Sigmoid colon (tissue), 7 donors: ENCODE measurements around the gene POU3F1. TPM values are rescaled to one million over a fixed set of nuclear protein-coding genes. Genes with fewer than 3 reads are reported as not detected.

Experiments
- DNase-seq: peaks from one replicate; pipeline ENCODE4 v3.0.0-alpha.2; 2019
- H3K27ac ChIP-seq, 4 donors: fragments of 200-600 bp; sonication (generic); one replicate each; pipeline ENCODE4 v1.5.1; 2016 to 2019; ENCODE audit warnings: mild to moderate bottlenecking in 1 of 4
- H3K27me3 ChIP-seq, 3 donors: fragments of 200-600 bp; sonication (generic); one replicate each; pipeline ENCODE4 v1.5.1; 2019; ENCODE audit warnings: mild to moderate bottlenecking in 1 of 3
- H3K36me3 ChIP-seq, 4 donors: fragments of 200-600 bp; sonication (generic); one replicate each; pipeline ENCODE4 v1.5.1; 2016 to 2019
- H3K4me1 ChIP-seq, 4 donors: fragments of 200-600 bp; sonication (generic); one replicate each; pipeline ENCODE4 v1.5.1; 2017 to 2019
- H3K4me3 ChIP-seq, 4 donors: fragments of 200-600 bp; sonication (generic); one replicate each; pipeline ENCODE4 v1.5.1; 2017 to 2019; ENCODE audit warnings: mild to moderate bottlenecking in 2 of 4, moderate library complexity in 1 of 4
- H3K9me3 ChIP-seq, 4 donors: fragments of 200-600 bp in 3 of 4; sonication (generic) in 3 of 4; one replicate each; pipeline versions ENCODE4 v1.5.1 to v1.6.1; 2013 to 2019
- EP300 ChIP-seq, 4 donors: sonication (generic); formaldehyde crosslinking; IDR thresholded peaks; one replicate each; pipeline ENCODE4 v1.6.1; 2017; ENCODE audit warnings: antibody characterized with exemption in 4 of 4
- POLR2A ChIP-seq, 2 donors: fragments of 450-650 bp; IDR thresholded peaks; one replicate each; pipeline ENCODE4 v1.6.1; 2016; ENCODE audit warnings: antibody characterized with exemption in 2 of 2, mild to moderate bottlenecking in 2 of 2, moderate library complexity in 2 of 2
- POLR2AphosphoS5 ChIP-seq, 4 donors: sonication (generic); formaldehyde crosslinking; IDR thresholded peaks; one replicate each; pipeline ENCODE4 v1.6.1; 2017; ENCODE audit warnings: antibody characterized with exemption in 4 of 4
- whole genome bisulfite sequencing, 2 donors: extraction: QIAGEN DNeasy Blood & Tissue Kit; methylation state at CpG; one replicate each; pipeline ENCODE4 v1.1.7; 2013; 5-methylcytosine and 5-hydroxymethylcytosine counted together
- intact Hi-C: fragments of 100-400 bp; cut with DNase I; formaldehyde crosslinking; loops from one replicate; pipeline ENCODE4 v1.15.1; 2023
- polyA plus RNA-seq, 3 donors: library from polyadenylated mRNA; stranded (reverse); fragments of 200-250 nt; gene quantifications; one replicate each; pipeline ENCODE4 v1.2.3, GENCODE V29; 2013
- small RNA-seq, 3 donors: library from RNA; depleted of rRNA; stranded (forward); fragments of <200 nt; gene quantifications; one replicate each; pipeline ENCODE3, GENCODE V24; 2016
- total RNA-seq, 4 donors: library from RNA; depleted of rRNA; stranded (reverse); fragments of >200 nt; gene quantifications; one replicate each; pipeline ENCODE4 v1.1.0, GENCODE V29; 2016
- TF ChIP-seq, protein P1 (sequence below), 4 experiments: fragments of 450-650 bp in 3 of 4; fragments of 200-600 bp in 1 of 4; IDR thresholded peaks; one replicate each; pipeline ENCODE4 v1.5.1; 2016 to 2019; ENCODE audit warnings: antibody characterized with exemption in 4 of 4, mild to moderate bottlenecking in 3 of 4, moderate library complexity in 2 of 4
- donor health status: healthy with polysubstance abuse.
- donor health status: Bipolar disorder and iron deficiency.
- donor health status: healthy.

Gene POU3F1
- total and polyA plus RNA-seq, 7 donors, result 0.09 TPM; not detected in 6

DNA sequence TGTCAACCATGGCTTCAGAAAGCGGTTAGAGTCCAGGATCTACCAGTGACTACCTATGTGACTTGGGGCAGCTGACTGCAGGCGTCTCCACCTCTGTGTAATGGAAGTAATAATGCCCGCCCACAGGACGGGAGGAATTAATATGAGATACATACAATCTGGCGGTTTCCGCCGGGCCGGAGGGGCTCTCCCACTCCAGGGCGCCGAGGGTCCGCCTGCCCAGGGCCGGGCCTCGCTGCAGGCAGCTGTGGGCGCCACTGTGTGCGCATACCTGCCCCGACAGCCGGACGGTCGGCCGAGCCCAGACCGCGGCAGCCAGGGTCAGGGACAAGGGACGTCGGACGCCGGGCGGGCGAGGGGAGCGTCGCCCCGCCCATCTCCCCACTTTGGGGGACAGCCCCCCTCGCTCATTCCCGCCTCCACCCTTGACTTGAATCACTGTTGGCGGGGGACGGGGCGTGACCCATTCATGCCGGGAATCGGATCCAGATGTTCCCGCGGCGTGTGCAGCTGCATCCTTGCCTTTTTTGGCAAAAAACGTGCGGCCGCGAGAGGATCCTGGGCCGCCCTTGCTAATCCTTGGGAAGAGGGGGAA lies 50.7 kb downstream of the POU3F1 start:
- peaks cover 0 to 23% (median 8%) of the 10 kb centered on the region in 4 donors for H3K36me3 ChIP-seq
- peak overlapping the region; percentile 41 to 62 (median 56) for H3K4me3 ChIP-seq
- peaks cover 0 to 65% (median 60%) of the 10 kb centered on the region in 4 donors for H3K4me1 ChIP-seq
- intact Hi-C loops, result no loop called here
- peak; percentile 96 for DNase-seq
- H3K27ac ChIP-seq, result peak overlapping the region; percentile 88 to 97 (median 95)
- H3K27me3 ChIP-seq, result no peaks in the 10 kb centered on the region
- no peaks in the 10 kb centered on the region for H3K9me3 ChIP-seq
- TF ChIP-seq EP300 (IDR thresholded peaks at IDR 0.05) (peak in 3 of 4 donors; percentile 57 to 94 (median 65)), POLR2A (IDR thresholded peaks at IDR 0.05) (peak in 1 of 2 donors; percentile 30), POLR2AphosphoS5 (IDR thresholded peaks at IDR 0.05) (peak; percentile 68 to 93 (median 79))
- TF ChIP-seq, protein P1, sequence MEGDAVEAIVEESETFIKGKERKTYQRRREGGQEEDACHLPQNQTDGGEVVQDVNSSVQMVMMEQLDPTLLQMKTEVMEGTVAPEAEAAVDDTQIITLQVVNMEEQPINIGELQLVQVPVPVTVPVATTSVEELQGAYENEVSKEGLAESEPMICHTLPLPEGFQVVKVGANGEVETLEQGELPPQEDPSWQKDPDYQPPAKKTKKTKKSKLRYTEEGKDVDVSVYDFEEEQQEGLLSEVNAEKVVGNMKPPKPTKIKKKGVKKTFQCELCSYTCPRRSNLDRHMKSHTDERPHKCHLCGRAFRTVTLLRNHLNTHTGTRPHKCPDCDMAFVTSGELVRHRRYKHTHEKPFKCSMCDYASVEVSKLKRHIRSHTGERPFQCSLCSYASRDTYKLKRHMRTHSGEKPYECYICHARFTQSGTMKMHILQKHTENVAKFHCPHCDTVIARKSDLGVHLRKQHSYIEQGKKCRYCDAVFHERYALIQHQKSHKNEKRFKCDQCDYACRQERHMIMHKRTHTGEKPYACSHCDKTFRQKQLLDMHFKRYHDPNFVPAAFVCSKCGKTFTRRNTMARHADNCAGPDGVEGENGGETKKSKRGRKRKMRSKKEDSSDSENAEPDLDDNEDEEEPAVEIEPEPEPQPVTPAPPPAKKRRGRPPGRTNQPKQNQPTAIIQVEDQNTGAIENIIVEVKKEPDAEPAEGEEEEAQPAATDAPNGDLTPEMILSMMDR (IDR thresholded peaks at IDR 0.05), result no peak
- WGBS, 2 donors, result 8 to 29% methylated on average over 46 of the region's 46 CpGs

- H3K36me3 ChIP-seq, result peaks cover 0 to 23% (median 8%) of the 10 kb centered on the region in 4 donors
- WGBS, 2 donors, result 58% methylated on average over 11 of the region's 11 CpGs
- intact Hi-C loops, result no loop called here
- no peak for DNase-seq
- H3K4me3 ChIP-seq, result peak overlapping the region; percentile 41 to 62 (median 56)
- H3K27me3 ChIP-seq, result no peaks in the 10 kb centered on the region
- H3K4me1 ChIP-seq, result peaks cover 0 to 61% (median 52%) of the 10 kb centered on the region in 4 donors
- TF ChIP-seq, protein P1 (IDR thresholded peaks at IDR 0.05), result no peak
- TF ChIP-seq EP300 (IDR thresholded peaks at IDR 0.05), result no peak
- no peak for TF ChIP-seq POLR2A (IDR thresholded peaks at IDR 0.05)
- TF ChIP-seq POLR2AphosphoS5 (IDR thresholded peaks at IDR 0.05), result peak in 1 of 4 donors; percentile 51
- H3K9me3 ChIP-seq, result no peaks in the 10 kb centered on the region
- peak overlapping the region; percentile 88 to 97 (median 95) for H3K27ac ChIP-seq
Measured at GRCh38 chr1:37994886-37995566, 51.6 kb downstream of the POU3F1 start.

Small RNAs within 50 kb of the gene (small RNA-seq; reads per million reads assigned to genes)
- 0 reads per million in 3 donors for gene MIR3659

Other genes with a start within 250 kb of the POU3F1 start
- 100 to 1,000 TPM in 1 of 4 donors, 10 to 100 TPM in 3; 61.9 to 105 (median 90.8) TPM for gene C1orf122, start 239.0 kb downstream of the POU3F1 start, total RNA-seq
- 10 to 100 TPM; 43.2 to 54.6 (median 51.1) TPM for gene C1orf122, start 239.0 kb downstream of the POU3F1 start, polyA plus RNA-seq
- gene YRDC, start 238.6 kb downstream of the POU3F1 start, total RNA-seq, result 10 to 100 TPM in 2 of 4 donors, 1 to 10 TPM in 2; 4.4 to 12.4 (median 9.5) TPM
- 10 to 100 TPM; 14.4 to 19.0 (median 15.5) TPM for gene YRDC, start 238.6 kb downstream of the POU3F1 start, polyA plus RNA-seq
- 1 to 10 TPM; 3.9 to 6.6 (median 4.4) TPM for gene MTF1, start 187.2 kb downstream of the POU3F1 start, total RNA-seq
- 1 to 10 TPM; 2.4 to 8.6 (median 5.3) TPM for gene MTF1, start 187.2 kb downstream of the POU3F1 start, polyA plus RNA-seq
- gene INPP5B, start 99.7 kb downstream of the POU3F1 start, total RNA-seq, result 10 to 100 TPM; 29.0 to 34.1 (median 31.7) TPM
- gene INPP5B, start 99.7 kb downstream of the POU3F1 start, polyA plus RNA-seq, result 10 to 100 TPM in 1 of 3 donors, 1 to 10 TPM in 2; 5.1 to 18.3 (median 5.4) TPM
- gene SF3A3, start 56.8 kb downstream of the POU3F1 start, total RNA-seq, result 10 to 100 TPM; 41.4 to 50.1 (median 44.7) TPM
- 10 to 100 TPM; 15.0 to 30.4 (median 20.6) TPM for gene SF3A3, start 56.8 kb downstream of the POU3F1 start, polyA plus RNA-seq
- 10 to 100 TPM; 38.9 to 76.4 (median 46.6) TPM for gene FHL3, start 41.3 kb downstream of the POU3F1 start, total RNA-seq
- 10 to 100 TPM in 1 of 3 donors, 1 to 10 TPM in 2; 2.5 to 13.4 (median 9.0) TPM for gene FHL3, start 41.3 kb downstream of the POU3F1 start, polyA plus RNA-seq
- gene UTP11, start 34.1 kb downstream of the POU3F1 start, total RNA-seq, result 10 to 100 TPM; 54.8 to 76.5 (median 66.9) TPM
- 10 to 100 TPM; 14.4 to 28.5 (median 15.0) TPM for gene UTP11, start 34.1 kb downstream of the POU3F1 start, polyA plus RNA-seq